KMS-11 (cell line): ENCODE data around the gene KCND2.

ENCODE experiments used
- H2AFZ ChIP-seq: fragments of 200-600 bp; sonication (generic); 2 replicates; pipeline ENCODE4 v1.6.1; 2016; ENCODE audit warnings: antibody characterized with exemption, mixed run types, low read depth
- H3K27ac ChIP-seq: fragments of 200-600 bp; sonication (generic); 2 replicates; pipeline ENCODE4 v1.6.1; 2016; ENCODE audit warnings: mild to moderate bottlenecking, mixed run types
- H3K27me3 ChIP-seq: fragments of 200-600 bp; sonication (generic); 2 replicates; pipeline ENCODE4 v1.6.1; 2017; ENCODE audit warnings: mild to moderate bottlenecking, low read depth, mixed run types, moderate library complexity; ENCODE audit not compliant: insufficient read depth
- H3K36me3 ChIP-seq: fragments of 200-600 bp; sonication (generic); 2 replicates; pipeline ENCODE4 v1.6.1; 2017; ENCODE audit warnings: mild to moderate bottlenecking, mixed run types; ENCODE audit not compliant: insufficient read depth
- H3K4me1 ChIP-seq: fragments of 200-600 bp; sonication (generic); 2 replicates; pipeline ENCODE4 v1.6.1; 2016; ENCODE audit warnings: mild to moderate bottlenecking, low read depth, mixed run types; ENCODE audit not compliant: poor library complexity, severe bottlenecking
- H3K4me2 ChIP-seq: fragments of 200-600 bp; sonication (generic); 2 replicates; pipeline ENCODE4 v1.7.0; 2016; ENCODE audit warnings: mild to moderate bottlenecking, mixed run types
- H3K4me3 ChIP-seq: fragments of 200-600 bp; sonication (generic); IDR thresholded peaks from 2 replicates; pipeline ENCODE4 v1.6.1; 2017; ENCODE audit warnings: low read depth, low read length, mixed read lengths; ENCODE audit not compliant: insufficient read depth
- H3K79me2 ChIP-seq: fragments of 200-600 bp; sonication (generic); 2 replicates; pipeline ENCODE4 v1.6.1; 2016; ENCODE audit warnings: low read depth, mixed run types; ENCODE audit not compliant: insufficient read depth
- H3K9ac ChIP-seq: fragments of 200-600 bp; sonication (generic); 2 replicates; pipeline ENCODE4 v1.6.1; 2016; ENCODE audit warnings: mild to moderate bottlenecking, mixed run types
- H4K20me1 ChIP-seq: fragments of 200-600 bp; sonication (generic); 2 replicates; pipeline ENCODE4 v1.6.1; 2016; ENCODE audit warnings: mild to moderate bottlenecking, mixed run types; ENCODE audit not compliant: insufficient read depth
- TF ChIP-seq, protein P1 (sequence below): fragments of 200-600 bp; sonication (generic); conservative IDR thresholded peaks from 2 replicates; pipeline ENCODE4 v1.6.1; 2017; ENCODE audit warnings: low read depth, mild to moderate bottlenecking, antibody characterized with exemption, low read length, moderate library complexity, mixed read lengths

The KCND2 gene

DNA sequence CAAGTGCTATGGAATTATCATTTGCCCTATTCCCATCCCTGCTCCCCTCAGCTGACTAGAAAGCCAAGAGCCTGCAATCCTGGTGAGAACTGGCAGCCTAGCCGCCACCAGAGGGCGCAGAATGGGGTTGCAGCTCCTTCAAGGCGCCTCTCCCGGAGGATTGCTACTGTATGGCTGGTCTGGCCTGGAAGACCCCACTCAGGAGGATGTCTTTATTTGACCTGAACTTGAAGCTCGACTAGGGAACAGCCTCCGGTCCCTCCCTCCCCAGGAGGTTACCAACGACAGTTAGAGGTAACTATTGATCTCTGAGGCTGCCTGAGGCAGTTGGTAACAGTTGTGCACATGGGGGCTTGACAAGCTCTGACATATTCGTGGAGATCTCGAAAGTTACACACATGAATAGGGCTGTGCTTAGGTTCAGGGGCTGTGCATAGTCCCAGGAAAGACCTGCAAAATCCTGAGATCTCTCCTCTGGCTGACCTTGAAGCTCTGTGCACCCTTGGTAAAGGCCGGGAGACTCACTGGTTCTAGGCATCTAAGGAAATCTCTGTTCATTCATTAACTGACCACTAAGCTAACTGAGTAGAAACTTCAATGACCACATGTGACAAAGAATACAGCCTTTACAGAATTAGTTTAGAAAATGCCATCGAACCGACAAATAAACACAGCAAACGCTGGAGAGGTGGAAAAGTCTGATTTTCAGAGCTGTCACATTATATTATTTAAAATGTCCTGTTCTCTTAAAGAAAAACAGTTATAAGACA, 519.3 kb downstream of the KCND2 start:
- Histone ChIP-seq H2AFZ (peak overlapping the region; percentile 25; the same call in 1 of the 2 replicates), H3K36me3 (no peaks in the 10 kb centered on the region), H3K4me2 (no peak overlapping the region), H3K27me3 (no peaks in the 10 kb centered on the region), H3K27ac (no peak overlapping the region), H3K79me2 (no peaks in the 10 kb centered on the region), H3K4me1 (no peaks in the 10 kb centered on the region), H3K9ac (no peak overlapping the region), H4K20me1 (no peaks in the 10 kb centered on the region), H3K4me3 (no peak overlapping the region)
- TF ChIP-seq, protein P1, sequence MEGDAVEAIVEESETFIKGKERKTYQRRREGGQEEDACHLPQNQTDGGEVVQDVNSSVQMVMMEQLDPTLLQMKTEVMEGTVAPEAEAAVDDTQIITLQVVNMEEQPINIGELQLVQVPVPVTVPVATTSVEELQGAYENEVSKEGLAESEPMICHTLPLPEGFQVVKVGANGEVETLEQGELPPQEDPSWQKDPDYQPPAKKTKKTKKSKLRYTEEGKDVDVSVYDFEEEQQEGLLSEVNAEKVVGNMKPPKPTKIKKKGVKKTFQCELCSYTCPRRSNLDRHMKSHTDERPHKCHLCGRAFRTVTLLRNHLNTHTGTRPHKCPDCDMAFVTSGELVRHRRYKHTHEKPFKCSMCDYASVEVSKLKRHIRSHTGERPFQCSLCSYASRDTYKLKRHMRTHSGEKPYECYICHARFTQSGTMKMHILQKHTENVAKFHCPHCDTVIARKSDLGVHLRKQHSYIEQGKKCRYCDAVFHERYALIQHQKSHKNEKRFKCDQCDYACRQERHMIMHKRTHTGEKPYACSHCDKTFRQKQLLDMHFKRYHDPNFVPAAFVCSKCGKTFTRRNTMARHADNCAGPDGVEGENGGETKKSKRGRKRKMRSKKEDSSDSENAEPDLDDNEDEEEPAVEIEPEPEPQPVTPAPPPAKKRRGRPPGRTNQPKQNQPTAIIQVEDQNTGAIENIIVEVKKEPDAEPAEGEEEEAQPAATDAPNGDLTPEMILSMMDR, result peak; percentile 98

DNA sequence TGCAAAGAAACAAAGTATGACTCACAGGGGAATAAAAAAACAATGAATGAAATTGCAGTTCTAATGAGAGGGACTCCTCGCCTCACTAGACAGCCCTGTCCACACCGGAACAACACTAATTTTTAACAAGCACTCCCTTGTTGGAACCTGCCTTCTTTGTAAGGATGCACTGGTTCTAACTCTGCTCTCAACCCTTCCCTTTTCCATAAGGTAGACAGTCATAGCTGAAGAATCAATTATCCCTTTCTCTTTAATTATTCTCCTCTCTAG, 519.8 kb downstream of the KCND2 start:
- Histone ChIP-seq H3K79me2 (no peaks in the 10 kb centered on the region), H3K4me1 (no peaks in the 10 kb centered on the region), H3K4me2 (no peak overlapping the region), H3K27me3 (no peaks in the 10 kb centered on the region), H2AFZ (no peak overlapping the region), H3K4me3 (no peak overlapping the region), H4K20me1 (no peaks in the 10 kb centered on the region), H3K36me3 (no peaks in the 10 kb centered on the region), H3K27ac (no peak overlapping the region), H3K9ac (no peak overlapping the region)
- TF ChIP-seq, protein P1, result no peak

DNA sequence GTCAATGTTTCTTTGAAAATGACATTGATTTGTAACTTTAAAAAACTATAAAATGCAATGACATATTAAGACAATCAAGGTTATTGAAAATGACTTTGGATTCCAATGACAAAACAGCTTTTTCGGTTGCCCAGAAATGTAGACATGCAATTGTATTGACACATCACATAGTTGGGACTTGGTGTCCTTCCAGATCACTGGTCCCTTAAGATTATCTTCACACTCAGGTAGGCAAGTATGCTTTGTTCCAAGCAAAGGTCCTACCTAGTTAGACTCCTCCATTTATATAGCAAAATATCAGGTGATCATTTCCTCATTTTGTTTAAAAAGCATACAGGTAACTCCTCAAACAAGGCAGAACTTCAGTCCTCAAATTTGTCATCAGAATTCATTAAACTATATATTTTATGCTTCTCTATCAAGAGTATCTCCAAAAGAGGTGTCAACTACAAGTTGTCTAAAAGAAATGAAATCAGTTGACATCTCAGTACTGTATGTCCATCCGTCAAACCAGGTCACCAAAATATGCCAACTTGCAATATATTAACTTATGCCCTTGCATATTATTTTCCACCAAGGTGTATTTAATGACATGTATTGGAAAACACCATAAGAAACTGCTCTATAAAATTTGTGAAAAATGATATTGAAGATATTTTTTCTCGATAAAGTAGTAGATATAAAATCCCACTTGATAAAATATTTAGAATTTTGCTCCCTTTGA, 520.4 kb downstream of the KCND2 start:
- Histone ChIP-seq H3K27ac (no peak overlapping the region), H3K4me3 (no peak overlapping the region), H3K4me2 (no peak overlapping the region), H4K20me1 (no peaks in the 10 kb centered on the region), H3K36me3 (no peaks in the 10 kb centered on the region), H3K4me1 (no peaks in the 10 kb centered on the region), H3K9ac (no peak overlapping the region), H3K79me2 (no peaks in the 10 kb centered on the region), H2AFZ (no peak overlapping the region), H3K27me3 (no peaks in the 10 kb centered on the region)
- TF ChIP-seq, protein P1, result no peak

DNA sequence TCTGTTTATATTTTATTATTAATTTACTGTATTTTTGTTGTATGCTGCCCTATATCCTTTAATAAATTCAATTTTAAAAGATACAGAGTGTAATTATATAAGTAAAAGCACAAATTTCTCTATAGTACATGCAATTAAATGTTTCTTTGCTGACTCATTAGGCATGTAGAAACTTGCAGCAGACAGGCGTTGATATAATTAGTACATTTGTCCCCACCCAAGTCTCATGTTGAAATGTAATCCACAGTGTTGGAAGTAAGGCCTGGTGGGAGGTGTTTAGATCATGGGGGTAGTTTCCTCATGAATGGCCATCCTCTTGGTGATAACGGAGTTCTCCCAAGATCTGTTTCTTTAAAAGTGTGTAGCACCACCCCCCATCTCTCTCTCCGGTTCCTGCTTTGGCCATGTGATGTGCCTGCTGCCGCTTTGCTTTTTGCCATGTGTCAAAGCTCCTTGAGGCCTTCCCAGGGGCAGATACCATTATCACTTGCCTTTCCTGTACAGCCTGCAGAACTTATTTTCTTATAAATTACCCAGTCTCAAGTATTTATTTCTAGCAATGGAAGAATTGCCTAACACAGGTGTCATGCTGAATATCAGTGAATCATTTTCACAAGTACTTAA, 521.2 kb downstream of the KCND2 start:
- no peak overlapping the region for H3K4me3 ChIP-seq
- H3K4me2 ChIP-seq, result no peak overlapping the region
- TF ChIP-seq, protein P1, result no peak
- no peak overlapping the region for H2AFZ ChIP-seq
- no peaks in the 10 kb centered on the region for H3K27me3 ChIP-seq
- no peak overlapping the region for H3K27ac ChIP-seq
- H3K4me1 ChIP-seq, result no peaks in the 10 kb centered on the region
- H4K20me1 ChIP-seq, result no peaks in the 10 kb centered on the region
- no peak overlapping the region for H3K9ac ChIP-seq
- no peaks in the 10 kb centered on the region for H3K36me3 ChIP-seq
- no peaks in the 10 kb centered on the region for H3K79me2 ChIP-seq
